ENCODE measurements around the gene LIPT2. TPM values are rescaled to one million over a fixed set of nuclear protein-coding genes. Genes with fewer than 3 reads are reported as not detected.

The LIPT2 gene
- total and polyA plus RNA-seq, 2 experiments from 2014 or later, result 8.2 to 16.9 TPM

DNA sequence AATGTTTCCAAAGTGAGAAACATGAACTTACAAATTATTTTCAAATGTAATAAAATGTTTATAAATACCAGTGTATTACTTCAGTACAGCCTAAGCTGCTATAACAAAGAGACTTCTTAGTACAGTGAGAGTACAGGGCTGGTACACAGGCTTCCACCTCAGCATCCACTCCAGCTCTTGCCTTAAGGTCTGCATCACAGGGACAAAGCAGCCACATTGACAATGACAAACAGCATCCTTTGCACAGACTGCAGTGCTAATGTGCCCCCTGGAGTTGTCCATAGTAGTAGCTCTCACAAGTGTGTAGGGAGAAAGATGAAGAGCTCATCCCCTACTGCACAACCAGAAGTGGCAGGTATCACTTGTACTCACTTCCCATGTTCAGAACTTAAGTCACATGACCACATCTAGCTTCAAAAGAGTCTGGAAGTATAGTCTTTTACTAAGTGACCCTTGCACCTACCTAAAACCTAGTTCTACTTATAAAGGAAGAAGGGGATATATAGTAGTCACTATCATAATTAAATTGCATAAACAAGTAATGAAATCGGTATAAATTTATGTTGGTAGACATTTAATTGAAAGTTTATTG, 10.7 kb upstream of the LIPT2 start:
- TF ChIP-seq, protein P1, sequence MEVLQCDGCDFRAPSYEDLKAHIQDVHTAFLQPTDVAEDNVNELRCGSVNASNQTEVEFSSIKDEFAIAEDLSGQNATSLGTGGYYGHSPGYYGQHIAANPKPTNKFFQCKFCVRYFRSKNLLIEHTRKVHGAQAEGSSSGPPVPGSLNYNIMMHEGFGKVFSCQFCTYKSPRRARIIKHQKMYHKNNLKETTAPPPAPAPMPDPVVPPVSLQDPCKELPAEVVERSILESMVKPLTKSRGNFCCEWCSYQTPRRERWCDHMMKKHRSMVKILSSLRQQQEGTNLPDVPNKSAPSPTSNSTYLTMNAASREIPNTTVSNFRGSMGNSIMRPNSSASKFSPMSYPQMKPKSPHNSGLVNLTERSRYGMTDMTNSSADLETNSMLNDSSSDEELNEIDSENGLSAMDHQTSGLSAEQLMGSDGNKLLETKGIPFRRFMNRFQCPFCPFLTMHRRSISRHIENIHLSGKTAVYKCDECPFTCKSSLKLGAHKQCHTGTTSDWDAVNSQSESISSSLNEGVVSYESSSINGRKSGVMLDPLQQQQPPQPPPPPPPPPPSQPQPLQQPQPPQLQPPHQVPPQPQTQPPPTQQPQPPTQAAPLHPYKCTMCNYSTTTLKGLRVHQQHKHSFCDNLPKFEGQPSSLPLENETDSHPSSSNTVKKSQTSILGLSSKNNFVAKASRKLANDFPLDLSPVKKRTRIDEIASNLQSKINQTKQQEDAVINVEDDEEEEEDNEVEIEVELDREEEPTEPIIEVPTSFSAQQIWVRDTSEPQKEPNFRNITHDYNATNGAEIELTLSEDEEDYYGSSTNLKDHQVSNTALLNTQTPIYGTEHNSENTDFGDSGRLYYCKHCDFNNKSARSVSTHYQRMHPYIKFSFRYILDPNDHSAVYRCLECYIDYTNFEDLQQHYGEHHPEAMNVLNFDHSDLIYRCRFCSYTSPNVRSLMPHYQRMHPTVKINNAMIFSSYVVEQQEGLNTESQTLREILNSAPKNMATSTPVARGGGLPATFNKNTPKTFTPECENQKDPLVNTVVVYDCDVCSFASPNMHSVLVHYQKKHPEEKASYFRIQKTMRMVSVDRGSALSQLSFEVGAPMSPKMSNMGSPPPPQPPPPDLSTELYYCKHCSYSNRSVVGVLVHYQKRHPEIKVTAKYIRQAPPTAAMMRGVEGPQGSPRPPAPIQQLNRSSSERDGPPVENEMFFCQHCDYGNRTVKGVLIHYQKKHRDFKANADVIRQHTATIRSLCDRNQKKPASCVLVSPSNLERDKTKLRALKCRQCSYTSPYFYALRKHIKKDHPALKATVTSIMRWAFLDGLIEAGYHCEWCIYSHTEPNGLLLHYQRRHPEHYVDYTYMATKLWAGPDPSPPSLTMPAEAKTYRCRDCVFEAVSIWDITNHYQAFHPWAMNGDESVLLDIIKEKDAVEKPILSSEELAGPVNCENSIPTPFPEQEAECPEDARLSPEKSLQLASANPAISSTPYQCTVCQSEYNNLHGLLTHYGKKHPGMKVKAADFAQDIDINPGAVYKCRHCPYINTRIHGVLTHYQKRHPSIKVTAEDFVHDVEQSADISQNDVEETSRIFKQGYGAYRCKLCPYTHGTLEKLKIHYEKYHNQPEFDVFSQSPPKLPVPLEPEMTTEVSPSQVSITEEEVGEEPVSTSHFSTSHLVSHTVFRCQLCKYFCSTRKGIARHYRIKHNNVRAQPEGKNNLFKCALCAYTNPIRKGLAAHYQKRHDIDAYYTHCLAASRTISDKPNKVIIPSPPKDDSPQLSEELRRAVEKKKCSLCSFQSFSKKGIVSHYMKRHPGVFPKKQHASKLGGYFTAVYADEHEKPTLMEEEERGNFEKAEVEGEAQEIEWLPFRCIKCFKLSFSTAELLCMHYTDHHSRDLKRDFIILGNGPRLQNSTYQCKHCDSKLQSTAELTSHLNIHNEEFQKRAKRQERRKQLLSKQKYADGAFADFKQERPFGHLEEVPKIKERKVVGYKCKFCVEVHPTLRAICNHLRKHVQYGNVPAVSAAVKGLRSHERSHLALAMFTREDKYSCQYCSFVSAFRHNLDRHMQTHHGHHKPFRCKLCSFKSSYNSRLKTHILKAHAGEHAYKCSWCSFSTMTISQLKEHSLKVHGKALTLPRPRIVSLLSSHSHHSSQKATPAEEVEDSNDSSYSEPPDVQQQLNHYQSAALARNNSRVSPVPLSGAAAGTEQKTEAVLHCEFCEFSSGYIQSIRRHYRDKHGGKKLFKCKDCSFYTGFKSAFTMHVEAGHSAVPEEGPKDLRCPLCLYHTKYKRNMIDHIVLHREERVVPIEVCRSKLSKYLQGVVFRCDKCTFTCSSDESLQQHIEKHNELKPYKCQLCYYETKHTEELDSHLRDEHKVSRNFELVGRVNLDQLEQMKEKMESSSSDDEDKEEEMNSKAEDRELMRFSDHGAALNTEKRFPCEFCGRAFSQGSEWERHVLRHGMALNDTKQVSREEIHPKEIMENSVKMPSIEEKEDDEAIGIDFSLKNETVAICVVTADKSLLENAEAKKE (CRISPR knock-in tag; IDR thresholded peaks at IDR 0.05), result no peak
- TF ChIP-seq ZNF331 (CRISPR knock-in tag; IDR thresholded peaks at IDR 0.05; ENCODE audit: low read depth) (no peak), JUNB (IDR thresholded peaks at IDR 0.05; ENCODE audit: unreplicated experiment) (no peak), ZNF114 (CRISPR knock-in tag; IDR thresholded peaks at IDR 0.05) (no peak), CREB1 (CRISPR knock-in tag; IDR thresholded peaks at IDR 0.05; ENCODE audit: low read depth) (no peak), EZH2phosphoT487 (IDR thresholded peaks at IDR 0.05; ENCODE audit: unreplicated experiment) (no peak), STAT1 (IDR thresholded peaks at IDR 0.05; ENCODE audit: unreplicated experiment) (no peak)
- TF ChIP-seq, protein P2, sequence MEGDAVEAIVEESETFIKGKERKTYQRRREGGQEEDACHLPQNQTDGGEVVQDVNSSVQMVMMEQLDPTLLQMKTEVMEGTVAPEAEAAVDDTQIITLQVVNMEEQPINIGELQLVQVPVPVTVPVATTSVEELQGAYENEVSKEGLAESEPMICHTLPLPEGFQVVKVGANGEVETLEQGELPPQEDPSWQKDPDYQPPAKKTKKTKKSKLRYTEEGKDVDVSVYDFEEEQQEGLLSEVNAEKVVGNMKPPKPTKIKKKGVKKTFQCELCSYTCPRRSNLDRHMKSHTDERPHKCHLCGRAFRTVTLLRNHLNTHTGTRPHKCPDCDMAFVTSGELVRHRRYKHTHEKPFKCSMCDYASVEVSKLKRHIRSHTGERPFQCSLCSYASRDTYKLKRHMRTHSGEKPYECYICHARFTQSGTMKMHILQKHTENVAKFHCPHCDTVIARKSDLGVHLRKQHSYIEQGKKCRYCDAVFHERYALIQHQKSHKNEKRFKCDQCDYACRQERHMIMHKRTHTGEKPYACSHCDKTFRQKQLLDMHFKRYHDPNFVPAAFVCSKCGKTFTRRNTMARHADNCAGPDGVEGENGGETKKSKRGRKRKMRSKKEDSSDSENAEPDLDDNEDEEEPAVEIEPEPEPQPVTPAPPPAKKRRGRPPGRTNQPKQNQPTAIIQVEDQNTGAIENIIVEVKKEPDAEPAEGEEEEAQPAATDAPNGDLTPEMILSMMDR (conservative IDR thresholded peaks at IDR 0.05; ENCODE audit: low read depth in 2 of 2), result no peak
- TF ChIP-seq, protein P3, sequence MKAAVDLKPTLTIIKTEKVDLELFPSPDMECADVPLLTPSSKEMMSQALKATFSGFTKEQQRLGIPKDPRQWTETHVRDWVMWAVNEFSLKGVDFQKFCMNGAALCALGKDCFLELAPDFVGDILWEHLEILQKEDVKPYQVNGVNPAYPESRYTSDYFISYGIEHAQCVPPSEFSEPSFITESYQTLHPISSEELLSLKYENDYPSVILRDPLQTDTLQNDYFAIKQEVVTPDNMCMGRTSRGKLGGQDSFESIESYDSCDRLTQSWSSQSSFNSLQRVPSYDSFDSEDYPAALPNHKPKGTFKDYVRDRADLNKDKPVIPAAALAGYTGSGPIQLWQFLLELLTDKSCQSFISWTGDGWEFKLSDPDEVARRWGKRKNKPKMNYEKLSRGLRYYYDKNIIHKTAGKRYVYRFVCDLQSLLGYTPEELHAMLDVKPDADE (IDR thresholded peaks at IDR 0.05), result no peak
- 0 out of 2 replicates have a peak, but pooled peaks cover 6% of the 10 kb centered on the region for H3K9me2 ChIP-seq (ENCODE audit: insufficient read depth)
- H3K4me2 ChIP-seq, result no peak overlapping the region
- H3K36me3 Mint-ChIP-seq (ENCODE audit: low read depth), result peaks cover 14% of the 10 kb centered on the region; the same call in 2 of the 3 replicates
- no peaks in the 10 kb centered on the region for H3K4me1 ChIP-seq (ENCODE audit: insufficient read depth)
- H3K9me3 Mint-ChIP-seq, result peaks cover 33% of the 10 kb centered on the region; the same call in 2 of the 3 replicates
- no peak overlapping the region for H3K4me3 Mint-ChIP-seq
- no peaks in the 10 kb centered on the region for H3K79me2 ChIP-seq (replicated peaks; ENCODE audit: insufficient read depth)
- DNase-seq (ENCODE audit: low spot score) (no peak), ATAC-seq (no peak)
- H3K4me1 Mint-ChIP-seq, result no peaks in the 10 kb centered on the region
- no peaks in the 10 kb centered on the region for H3F3A ChIP-seq (replicated peaks; ENCODE audit: low read depth)
- peaks cover 7% of the 10 kb centered on the region; the same call in 1 of the 2 replicates for H3K36me3 ChIP-seq (ENCODE audit: insufficient read depth)
- no peak overlapping the region for H2AFZ ChIP-seq
- no peak overlapping the region for H3K4me3 ChIP-seq
- no peaks in the 10 kb centered on the region for H4K20me1 ChIP-seq (replicated peaks; ENCODE audit: insufficient read depth)
- no peak overlapping the region for H3K27ac Mint-ChIP-seq
- H3K27me3 Mint-ChIP-seq (ENCODE audit: insufficient read depth, low read depth, poor library complexity), result peaks cover 6% of the 10 kb centered on the region
- H3K27me3 ChIP-seq (ENCODE audit: insufficient read depth), result no peaks in the 10 kb centered on the region
- H3K27ac ChIP-seq (ENCODE audit: low read depth), result no peak overlapping the region
